HG03342 (cell line): ENCODE measurements around the gene COPS6.

ENCODE experiments used
- ATAC-seq: cut with Tn5 transposase; IDR thresholded peaks from one replicate; pipeline ENCODE4 v1.9.1; 2021; ENCODE audit warnings: mild to moderate bottlenecking, moderate library complexity; ENCODE audit not compliant: unreplicated experiment

COPS6 gene

DNA sequence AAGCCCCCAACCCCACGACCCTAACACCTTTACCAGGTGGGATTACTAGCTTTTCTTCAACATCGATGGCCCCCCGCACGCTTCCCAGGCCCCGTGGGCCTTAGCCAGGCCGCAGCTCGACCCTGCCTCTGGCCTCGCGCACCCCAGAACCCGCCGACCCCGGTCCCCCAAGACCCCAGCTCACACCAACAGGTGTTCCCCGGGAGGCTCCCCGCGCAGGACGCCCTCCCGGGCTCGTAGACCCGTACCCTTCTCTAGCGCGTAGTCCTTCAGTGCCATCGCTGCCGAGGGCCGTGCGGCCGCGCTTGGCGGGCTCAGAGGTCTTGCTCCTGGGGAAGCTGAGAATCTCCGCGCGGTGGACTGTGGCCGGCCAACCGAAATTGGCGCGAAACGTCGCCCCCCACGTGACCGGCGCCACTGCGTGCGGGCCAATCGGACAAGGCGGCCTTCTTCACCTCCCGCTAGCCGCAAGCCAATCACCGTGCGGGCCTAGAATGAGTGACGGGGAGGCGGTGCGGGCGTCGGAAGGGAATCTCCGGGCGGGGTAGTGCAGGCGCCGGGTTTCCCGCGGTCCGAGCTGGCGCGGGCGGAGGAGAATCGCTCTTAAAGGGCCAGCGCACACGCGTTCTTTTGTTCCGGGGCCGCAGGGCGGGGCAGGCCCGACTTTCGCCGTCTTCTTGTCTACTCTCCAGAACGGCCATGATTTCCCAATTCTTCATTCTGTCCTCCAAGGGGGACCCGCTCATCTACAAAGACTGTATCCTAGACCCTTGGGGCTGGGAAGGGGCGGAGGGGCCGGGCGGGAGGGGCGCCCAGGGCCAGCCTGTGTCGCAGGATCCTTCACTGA lies 12.5 kb downstream of the COPS6 start, which contains the start of the genes AP4M1 and MCM7:
AP4M1 (plus strand) TSS at position 628 of the 847 bp plus-strand sequence; CDS start at position 700, 72 bp downstream.
MCM7 (minus strand) TSS at position 382 of the 847 bp plus-strand sequence; CDS start at position 279, 103 bp downstream.
- ATAC-seq: peak; percentile 81

GRCh38 chr7:100102950-100103840 lies 14.4 kb downstream of the COPS6 start:
- ATAC-seq: no peak

GRCh38 chr7:100105534-100105933 lies 16.8 kb downstream of the COPS6 start:
- no peak for ATAC-seq

GRCh38 chr7:100106633-100107032 lies 17.9 kb downstream of the COPS6 start:
- no peak for ATAC-seq

GRCh38 chr7:100107125-100107737 lies 18.5 kb downstream of the COPS6 start:
- ATAC-seq: no peak

GRCh38 chr7:100107890-100108289 lies 19.1 kb downstream of the COPS6 start:
- no peak for ATAC-seq

GRCh38 chr7:100109521-100110163 lies 20.9 kb downstream of the COPS6 start:
- no peak for ATAC-seq

- ATAC-seq: no peak
Observed at GRCh38 chr7:100111156-100111555, 22.4 kb downstream of the COPS6 start.

DNA sequence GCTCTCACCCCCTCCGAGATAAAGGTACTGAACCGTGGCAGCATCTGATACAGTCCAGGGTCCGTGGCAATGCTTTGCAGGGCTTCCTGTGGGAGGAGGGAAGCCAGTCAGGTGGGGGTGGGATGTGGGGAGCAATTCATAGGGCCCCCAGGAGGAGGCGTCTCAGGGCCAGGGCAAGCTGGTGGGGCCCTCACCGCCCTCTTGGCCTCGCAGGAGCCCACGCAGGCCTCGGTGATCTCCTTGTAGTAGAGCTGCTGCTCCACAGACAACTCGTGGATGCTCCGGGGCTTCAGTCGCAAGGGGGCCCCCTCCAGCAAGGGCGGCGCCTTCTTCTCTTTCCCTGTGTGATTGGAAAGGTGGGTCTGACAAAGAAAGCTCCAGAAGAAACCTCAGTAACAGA lies 23.1 kb downstream of the COPS6 start:
- ATAC-seq: no peak

- no peak for ATAC-seq
Observed at GRCh38 chr7:100115026-100115425, 26.3 kb downstream of the COPS6 start.

DNA sequence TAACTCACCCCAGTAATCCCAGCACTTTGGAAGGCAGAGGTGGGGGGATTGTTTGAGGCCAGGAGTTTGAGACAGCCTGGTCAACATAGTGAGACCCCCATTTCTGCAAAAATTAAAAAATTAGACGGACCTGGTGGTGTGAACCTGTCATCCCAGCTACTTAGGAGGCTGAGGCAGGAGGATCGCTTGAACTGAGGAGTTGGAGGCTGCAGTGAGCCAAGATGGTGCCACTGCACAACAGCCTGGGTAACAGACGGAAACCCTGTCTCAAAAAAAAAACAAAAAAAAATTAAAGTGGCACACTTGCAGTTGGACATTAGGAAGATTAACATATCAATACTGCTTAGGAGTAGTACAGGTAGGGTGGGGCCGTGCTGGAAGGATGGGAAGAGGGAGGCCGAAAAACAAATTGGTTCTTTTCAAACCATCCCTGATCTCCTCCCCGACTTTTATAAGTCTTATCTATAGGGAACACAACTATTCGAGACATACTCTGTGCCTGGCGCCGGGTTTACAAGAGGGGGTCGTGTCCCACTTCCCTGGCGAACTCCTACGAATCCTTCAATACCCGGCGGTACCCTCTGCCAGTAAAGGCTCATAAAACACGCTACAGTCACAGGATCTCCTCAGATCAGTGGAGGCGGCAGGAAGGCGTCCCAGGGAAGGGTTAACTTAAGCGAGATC lies 29.8 kb downstream of the COPS6 start:
- ATAC-seq: no peak

DNA sequence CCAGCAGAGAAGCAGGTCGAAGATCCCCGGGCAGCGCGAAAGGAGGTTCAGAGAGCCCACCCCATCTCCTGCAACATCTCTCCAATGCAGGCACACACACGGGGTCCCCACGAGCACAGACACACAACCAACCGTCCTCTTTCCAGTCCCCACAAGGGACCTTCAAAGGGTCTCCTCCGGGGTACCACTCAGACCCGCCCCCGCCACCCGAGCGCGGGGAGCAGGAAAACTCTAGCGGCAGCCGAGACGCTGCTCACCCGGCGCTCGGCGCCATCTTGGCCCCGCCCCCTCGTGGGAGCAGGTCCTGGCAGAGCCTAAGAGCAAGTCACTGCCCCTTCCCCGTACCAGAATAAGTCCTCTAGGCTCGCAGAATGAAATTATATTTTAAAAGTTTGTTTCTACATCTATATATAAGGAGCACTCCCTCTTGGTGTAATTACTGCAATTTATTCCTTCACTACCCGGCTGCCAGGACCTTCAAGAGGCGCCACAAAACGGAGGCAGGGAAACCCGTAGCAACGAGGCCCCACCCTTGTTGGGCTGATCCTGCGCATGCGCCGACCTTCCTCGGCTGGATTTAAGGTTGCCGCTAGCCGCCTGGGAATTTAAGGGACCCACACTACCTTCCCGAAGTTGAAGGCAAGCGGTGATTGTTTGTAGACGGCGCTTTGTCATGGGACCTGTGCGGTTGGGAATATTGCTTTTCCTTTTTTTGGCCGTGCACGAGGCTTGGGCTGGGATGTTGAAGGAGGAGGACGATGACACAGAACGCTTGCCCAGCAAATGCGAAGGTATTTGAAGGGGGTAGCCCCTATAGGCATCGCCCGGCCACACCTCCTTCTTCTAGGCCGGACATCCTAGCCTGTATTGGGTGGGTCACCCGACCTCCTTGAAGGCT lies 30.6 kb downstream of the COPS6 start, which contains the start of the genes CNPY4 and TAF6:
CNPY4 (plus strand) TSS at position 563 of the 898 bp plus-strand sequence; CDS start at position 674, 111 bp downstream.
TAF6 (minus strand) TSS at position 287 of the 898 bp plus-strand sequence. CDS start 5,149 bp downstream, outside the sequence.
- peak; percentile 60 for ATAC-seq

GRCh38 chr7:100119970-100120732 lies 31.4 kb downstream of the COPS6 start:
- ATAC-seq: peak; percentile 38

DNA sequence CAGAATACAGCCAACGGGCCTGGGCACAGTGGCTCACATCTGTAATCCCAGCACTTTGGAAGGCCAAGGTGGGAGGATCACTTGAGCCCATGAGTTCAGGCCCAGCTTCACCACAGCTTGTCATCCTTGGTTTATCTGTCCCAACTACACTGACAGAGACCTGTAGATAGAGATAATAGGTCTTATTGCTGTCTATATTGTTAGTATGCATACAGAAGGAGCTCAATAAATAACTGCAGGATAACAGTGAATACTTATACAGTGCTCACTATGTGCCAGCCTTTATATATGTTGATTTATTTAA lies 31.9 kb downstream of the COPS6 start:
- no peak for ATAC-seq

DNA sequence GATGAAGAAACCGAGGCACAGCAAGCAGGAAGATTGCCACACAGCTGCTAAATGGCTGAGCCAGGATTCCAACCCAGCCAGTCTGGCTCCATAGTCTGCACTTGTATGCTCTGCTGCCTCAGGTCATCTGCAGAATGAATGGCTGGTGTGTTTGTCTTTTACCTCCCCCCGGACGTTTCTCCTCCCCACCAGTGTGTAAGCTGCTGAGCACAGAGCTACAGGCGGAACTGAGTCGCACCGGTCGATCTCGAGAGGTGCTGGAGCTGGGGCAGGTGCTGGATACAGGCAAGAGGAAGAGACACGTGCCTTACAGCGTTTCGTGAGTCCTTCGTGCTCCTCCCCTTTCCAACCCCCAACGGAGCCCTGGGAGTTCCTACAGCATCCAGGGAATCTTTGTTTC lies 33.3 kb downstream of the COPS6 start:
- ATAC-seq: no peak

GRCh38 chr7:100122568-100122967 lies 33.8 kb downstream of the COPS6 start:
- ATAC-seq: no peak

- ATAC-seq: no peak
Observed at GRCh38 chr7:100124301-100125230, 35.8 kb downstream of the COPS6 start.
